GM18868 (cell line): Measurements from ENCODE around the gene DNAJC13.
"Not testable (repeated sequence)": the region's sequence is repeated elsewhere in the genome, so short reads cannot be mapped to it uniquely, and the experiment has no call there.

Source experiments
- ATAC-seq: cut with Tn5 transposase; IDR thresholded peaks from one replicate; pipeline ENCODE4 v1.9.1; 2021; ENCODE audit warnings: mild to moderate bottlenecking, moderate library complexity; ENCODE audit not compliant: unreplicated experiment

Gene DNAJC13, protein sequence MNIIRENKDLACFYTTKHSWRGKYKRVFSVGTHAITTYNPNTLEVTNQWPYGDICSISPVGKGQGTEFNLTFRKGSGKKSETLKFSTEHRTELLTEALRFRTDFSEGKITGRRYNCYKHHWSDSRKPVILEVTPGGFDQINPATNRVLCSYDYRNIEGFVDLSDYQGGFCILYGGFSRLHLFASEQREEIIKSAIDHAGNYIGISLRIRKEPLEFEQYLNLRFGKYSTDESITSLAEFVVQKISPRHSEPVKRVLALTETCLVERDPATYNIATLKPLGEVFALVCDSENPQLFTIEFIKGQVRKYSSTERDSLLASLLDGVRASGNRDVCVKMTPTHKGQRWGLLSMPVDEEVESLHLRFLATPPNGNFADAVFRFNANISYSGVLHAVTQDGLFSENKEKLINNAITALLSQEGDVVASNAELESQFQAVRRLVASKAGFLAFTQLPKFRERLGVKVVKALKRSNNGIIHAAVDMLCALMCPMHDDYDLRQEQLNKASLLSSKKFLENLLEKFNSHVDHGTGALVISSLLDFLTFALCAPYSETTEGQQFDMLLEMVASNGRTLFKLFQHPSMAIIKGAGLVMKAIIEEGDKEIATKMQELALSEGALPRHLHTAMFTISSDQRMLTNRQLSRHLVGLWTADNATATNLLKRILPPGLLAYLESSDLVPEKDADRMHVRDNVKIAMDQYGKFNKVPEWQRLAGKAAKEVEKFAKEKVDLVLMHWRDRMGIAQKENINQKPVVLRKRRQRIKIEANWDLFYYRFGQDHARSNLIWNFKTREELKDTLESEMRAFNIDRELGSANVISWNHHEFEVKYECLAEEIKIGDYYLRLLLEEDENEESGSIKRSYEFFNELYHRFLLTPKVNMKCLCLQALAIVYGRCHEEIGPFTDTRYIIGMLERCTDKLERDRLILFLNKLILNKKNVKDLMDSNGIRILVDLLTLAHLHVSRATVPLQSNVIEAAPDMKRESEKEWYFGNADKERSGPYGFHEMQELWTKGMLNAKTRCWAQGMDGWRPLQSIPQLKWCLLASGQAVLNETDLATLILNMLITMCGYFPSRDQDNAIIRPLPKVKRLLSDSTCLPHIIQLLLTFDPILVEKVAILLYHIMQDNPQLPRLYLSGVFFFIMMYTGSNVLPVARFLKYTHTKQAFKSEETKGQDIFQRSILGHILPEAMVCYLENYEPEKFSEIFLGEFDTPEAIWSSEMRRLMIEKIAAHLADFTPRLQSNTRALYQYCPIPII (N-terminal part only)

DNA sequence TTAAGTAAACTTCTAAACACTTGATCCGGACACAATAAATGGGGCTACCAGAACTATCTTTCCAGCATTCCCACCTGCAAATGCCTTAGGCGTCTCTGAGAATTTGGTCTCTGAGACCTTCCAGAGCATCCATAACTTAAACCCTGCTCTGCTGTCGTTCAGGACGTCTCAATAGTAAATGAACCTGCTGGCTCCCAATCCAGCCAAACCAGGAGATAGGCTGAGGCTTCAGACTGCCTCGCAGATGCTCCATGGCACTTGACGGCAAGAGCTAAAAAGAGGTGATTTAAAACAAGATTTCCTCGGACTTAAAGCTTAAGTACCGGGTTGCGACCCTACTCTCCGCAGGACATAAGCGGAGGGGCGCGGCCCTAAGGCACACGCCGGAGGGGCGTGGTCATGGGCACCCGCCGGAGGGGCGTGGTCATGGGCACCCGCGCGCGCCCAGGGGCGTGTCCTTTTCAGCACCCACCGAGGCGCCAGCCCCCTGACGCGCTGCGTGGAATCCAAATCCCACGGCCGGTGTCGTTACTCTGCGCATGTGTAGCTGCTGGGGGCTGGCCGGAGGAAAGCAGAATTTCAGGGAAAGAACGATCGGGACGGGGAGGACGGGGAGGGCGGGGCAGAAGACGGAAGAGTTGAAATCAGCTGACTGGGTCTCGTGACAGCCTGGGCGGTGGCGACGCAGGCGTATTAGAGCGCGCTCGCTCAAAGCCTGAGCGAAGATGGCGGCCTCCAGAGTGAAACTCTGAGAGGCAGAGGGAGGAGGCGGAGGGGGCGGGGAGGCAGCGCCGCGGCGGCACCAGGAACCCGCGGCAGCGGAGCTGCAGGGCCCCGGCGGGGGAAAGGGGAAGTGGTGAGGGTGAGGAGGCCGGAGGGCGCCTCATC lies at the start of gene DNAJC13:
TSS of gene DNAJC13 (plus strand) at position 696 of the 888 bp plus-strand sequence. CDS start 17,049 bp downstream, outside the sequence.
- peak; percentile 84 for ATAC-seq

DNA sequence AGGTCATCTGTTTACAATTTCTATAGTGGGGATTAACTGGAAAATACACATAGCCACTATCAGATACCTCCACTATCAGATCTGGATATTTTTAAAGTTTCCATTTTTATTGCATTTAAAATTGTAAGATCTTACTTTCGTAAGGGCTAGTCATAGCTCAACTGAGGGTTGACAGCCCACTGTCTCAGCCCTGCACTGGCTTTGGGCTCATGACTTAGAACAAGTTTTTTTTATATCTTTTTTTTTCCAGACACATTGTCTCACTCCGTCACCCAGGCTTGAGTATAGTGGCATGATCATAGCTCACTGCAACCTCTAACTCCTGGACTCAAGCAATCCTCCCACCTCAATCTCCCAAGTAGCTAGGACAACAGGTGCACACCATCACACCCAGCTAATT lies 48.8 kb upstream of the DNAJC13 start:
- ATAC-seq: no peak

DNA sequence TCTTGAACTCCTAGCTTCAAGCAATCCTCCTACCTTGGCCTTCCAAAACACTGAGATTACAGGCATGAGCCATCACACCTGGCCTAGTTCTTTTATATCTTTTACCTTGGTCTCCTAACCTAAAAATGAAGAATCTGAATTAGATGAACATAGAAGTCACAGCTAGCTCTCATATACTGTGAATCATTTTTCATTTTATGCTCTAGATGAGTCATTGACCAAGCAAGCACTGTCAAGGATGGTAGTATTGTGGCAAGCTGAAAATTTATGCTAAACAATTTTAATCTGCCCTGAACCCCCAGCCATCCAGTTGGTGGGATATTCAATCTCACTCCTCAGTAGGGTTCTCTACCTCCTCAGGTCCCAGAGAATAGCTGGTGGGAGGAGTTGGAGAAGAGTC lies 48.3 kb upstream of the DNAJC13 start:
- ATAC-seq: no peak

DNA sequence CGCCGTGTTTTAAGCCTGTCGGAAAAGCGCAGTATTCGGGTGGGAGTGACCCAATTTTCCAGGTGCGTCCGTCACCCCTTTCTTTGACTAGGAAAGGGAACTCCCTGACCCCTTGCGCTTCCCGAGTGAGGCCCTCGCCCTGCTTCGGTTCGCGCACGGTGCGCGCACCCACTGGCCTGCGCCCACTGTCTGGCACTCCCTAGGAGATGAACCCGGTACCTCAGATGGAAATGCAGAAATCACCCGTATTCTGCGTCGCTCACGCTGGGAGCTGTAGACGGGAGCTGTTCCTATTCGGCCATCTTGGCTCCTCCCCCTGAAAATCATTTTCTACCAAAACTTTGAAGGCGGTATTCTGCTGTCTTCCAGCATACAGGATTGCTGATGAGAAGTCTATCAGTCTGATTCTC lies 40.4 kb upstream of the DNAJC13 start:
- ATAC-seq: not testable (repeated sequence)

DNA sequence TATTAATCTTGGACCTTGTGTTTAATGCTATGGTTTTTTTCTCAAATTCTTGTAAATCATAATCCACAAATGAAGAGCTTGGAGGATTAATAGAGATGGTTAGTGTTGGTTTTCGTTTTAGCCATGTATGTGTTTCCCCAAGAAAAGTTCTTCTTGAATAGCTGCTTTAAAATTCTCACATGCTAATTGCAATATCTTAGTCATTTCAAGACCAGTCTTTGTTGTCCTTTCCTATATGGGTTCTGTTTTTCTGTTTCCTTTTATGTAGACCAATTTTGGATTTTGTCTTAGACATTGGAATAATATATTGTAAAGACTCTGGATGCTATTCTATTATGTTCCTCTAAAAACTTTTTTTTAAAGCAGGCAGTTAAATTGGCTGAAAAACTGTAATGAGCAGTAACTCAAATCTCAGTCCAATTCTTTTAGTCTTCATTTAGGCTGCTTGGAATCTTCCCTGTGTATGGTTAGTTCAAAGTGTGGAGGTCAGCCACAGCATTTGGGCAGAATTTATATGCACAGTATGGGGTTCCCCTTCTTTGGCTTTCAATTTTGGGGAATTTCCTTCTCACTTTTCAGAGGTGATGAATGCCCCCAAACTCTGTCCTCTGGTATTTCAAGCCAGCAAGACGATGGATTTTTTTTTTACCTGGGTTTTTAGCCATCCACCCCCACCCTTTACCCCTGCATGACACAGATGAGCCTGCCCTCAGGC lies 39.1 kb upstream of the DNAJC13 start:
- ATAC-seq: peak; percentile 77

DNA sequence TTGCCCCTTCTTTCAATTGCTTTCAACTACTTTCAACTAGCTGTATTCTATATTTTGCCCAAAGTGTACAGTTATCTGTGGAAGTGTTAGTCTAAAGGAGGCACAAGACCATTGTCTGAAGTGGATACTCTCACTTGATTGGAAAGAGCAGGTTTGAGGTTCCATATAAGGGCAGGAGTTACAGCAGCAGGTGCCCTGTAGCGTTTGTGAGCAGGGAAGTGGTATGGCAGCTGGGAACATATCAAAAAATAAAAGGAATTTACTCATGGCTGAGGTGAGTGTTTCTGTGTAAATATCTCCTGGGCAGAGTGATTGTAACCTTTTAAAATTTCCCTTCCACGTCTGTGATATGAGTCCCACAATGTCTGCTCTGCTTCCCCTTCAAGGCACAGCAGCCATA lies 38.5 kb upstream of the DNAJC13 start:
- ATAC-seq: peak; percentile 11

DNA sequence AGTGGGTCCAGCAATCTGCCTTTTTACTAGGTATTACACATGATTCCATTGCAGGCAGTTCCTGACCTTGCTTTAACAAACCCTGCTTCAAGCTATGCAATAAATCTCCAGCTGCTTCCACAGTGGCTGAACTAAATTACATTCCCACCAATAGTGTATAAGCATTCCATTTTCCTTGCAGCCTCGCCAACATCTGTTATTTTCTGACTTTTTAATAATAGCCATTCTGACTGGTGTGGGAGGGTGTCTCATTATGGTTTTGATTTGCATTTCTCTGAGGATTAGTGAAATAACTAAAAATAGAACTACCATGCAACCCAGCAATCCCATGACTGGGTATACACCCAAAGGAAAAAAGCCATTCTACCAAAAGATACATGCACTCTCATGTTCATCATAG lies 36.4 kb upstream of the DNAJC13 start:
- no peak for ATAC-seq

DNA sequence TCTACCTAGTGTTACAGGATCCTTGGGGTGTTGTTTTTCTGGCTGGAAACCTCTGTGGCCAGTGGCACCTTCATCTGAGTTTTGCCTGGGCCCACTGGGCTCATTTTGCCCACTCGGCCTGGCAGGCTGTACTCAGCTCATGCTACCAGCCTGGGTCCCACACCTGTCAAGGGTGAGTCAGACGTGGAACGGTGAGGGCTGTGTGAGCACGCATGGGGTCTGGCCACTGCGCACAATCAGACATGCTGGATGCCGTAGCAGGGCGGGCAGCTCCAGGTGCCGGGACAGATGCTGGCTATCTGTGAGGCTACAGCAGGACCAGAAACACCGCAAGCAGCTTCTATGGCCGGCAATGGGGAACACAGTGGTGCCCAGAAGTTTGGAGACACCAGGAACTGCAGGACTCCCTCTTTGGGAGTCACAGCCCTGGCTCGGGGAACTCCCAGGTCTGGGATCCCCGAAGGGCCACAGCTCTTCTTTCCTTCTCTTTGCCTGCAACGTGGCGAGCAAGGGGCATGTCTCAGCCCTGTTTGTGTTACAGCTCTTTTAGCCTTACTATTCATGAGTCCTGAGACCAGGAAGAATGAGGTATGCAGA lies 35.9 kb upstream of the DNAJC13 start:
- no peak for ATAC-seq

DNA sequence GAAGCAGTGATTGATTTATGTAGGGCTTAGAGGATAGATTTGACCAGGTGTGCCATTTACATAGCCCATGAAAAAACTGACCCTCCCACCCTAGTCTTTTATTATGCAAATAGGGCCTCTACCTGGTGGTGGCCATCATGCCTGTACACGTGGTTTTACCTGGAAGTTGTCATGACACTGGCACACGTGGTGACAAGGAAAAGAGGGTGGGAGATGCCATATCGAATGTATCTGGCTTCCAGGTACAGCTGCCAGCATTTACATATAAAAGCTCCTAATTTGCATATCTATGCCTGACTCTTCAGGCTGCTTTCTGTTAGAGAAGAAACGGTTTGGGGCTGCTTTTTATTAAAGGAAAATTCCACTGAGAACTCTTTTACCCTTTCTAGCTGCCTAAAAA lies 35.0 kb upstream of the DNAJC13 start:
- ATAC-seq: no peak

DNA sequence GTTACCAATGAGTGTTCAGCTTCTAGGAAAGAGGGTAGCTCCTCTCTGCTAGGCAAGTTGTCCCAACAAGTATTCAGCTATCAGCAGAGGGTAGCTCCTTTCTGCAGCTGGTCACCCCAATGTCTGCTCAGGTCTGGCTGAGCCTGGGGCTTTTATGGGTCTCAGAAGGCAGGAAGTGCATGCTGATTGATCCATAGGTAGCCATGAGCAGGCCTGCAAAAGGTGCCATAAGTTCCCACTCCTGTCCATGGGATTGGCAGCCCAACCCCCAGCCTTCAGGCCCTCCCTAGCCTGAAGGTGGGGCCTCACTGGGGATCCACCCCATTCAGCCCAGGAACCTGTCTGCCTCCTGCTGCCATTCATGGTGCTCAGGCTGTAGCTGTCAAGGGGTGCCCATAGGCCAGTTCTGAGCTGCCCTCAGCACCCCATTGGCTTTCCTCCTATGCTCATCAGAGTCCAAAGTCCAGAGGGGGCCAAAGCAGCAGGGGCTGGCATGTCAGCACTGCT lies 34.6 kb upstream of the DNAJC13 start:
- no peak for ATAC-seq

DNA sequence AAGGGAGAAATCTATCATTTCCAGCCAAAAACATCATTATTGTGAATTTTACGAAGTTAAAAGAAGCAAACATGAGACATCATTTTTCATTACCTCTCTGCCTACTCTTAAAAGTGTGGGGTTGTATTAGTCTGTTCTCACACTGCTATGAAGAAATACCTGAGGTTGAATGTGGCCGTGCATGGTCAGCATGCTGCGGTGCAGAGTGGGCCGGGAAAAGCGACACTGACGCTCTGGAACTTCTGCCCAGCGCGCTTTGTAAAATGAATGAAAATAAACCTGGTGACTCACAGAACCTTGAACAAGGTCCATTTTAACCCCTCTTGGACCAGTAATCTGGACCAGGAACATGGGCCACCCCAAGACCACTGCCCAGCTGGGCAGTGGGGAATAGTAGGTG lies 31.0 kb upstream of the DNAJC13 start:
- no peak for ATAC-seq

DNA sequence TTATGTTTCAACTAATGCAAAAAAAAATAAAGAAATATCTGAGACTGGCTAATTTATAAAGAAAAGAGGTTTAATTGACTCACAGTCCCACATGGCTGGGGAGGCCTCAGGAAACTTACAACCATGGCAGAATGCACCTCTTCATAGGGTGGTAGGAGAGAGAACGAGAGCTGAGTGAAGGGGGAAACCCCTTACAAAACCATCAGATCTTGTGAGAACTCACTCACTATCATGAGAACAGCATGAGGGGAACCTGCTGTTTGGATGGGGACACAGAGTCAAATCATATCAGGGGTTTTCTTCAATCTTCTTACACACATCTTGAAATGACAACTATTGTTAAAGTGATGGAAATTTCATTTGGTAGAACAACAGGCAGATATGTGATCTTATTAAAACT lies 24.6 kb upstream of the DNAJC13 start:
- peak; percentile 90 for ATAC-seq

DNA sequence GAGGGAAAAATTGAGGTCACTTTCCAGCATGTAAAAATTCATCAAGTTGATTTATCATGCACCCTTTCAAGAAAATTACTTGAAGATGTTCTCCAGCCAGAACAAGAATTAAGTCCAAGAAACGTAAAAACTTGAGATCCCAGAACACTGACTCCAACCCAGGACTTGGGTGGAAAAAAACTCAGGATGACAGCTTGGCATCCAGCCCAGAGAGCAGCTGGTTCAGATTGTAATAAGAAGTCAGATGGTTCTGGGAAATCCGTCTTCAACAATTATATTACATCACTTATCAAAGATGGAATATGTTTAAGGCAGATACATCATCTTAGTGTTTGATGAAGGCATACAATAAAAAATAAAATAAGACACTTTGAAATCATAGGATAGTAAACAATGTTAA lies 23.0 kb upstream of the DNAJC13 start:
- ATAC-seq: no peak

DNA sequence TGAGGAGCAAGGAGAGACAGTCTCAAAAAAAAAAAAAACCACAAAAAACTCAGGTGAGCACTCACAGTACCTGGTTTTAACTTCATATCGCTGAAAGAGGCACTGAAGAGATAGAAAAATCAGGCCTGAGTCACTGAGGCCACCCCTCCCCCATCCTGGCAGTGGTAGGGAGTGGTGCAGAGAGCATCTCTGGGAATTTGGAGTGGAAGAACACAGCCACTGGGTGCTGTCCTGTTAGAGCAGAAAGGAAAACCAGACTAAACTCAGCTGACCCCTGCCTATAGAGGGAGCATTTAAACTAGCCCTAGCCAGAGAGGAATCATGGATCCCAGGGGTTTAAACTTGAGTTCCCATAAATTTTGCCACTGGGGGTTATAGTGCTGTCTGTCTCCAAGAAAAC lies 22.2 kb upstream of the DNAJC13 start:
- ATAC-seq: no peak

DNA sequence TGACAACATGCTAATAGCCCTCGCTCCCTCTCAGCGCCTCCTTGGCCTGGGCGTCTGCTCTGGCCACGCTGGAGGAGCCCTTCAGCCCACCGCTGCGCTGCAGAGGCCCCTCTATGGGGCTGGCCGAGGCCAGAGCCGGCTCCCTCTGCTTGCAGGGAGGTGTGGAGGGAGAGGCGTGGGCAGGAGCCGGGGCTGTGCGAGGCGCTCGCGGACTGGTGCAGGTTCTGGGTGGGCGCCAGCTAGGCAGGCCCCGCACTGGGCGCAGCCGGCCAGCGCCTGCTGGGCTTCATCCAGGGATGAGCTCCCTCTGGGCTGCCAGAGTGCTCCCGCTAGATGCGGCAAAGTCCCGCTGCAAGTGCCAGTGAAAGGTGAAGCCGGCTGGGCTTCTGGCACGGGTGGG lies 21.0 kb upstream of the DNAJC13 start:
- no peak for ATAC-seq

DNA sequence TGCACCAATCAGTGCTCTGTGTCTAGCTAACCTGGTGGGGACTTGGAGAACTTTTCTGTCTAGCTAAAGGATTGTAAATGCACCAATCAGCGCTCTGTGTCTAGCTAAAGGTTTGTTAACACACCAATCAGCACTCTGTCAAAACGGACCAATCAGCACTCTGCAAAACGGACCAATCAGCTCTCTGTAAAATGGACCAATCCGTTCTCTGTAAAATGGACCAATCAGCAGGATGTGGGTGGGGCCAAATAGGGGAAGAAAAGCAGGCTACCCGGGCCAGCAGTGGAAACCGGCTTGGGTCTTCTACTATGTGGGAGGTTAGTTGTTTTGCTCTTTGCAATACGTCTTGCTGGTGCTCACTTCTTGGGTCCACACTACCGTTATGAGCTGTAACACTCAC lies 20.5 kb upstream of the DNAJC13 start:
- not testable (repeated sequence) for ATAC-seq

DNA sequence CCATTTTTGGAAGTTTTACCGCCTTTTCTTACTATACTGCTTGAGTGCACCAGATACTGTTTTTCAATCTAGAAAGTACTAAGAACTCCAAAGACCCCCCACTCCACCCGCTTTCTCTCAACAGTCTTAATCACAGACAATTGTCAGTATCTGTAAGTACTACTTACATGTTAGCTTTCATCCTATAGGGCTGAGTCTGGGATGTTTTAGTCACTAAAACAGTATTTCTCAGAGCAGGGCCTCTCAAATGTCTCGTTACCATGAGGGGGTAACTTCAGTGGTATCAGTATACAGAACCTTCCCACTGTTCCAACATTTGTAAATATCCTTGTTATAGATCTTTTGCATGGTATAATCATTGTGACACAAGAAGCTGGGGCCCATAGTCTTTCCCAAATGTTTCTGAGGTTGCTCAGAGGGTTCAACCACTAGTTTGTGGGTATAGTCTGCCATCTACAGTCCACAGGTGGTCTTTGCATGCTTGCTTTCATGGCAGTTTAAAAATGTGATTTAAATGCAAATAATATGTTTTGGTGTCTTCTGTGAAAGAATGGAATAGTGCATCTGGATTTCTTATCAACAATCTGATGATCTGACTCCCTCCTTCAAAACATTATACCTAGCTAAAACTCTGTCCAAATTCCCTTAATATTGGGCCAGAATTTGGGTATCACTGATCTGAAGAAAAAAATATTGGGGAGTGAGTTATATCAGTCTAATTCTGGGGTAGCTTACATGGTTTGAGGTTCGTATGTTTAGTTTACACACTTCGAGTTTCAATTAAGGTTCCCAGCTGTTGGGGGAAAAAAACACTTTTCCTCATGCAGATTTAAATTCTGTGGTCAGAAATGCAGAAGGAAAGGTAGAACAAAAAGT lies 18.0 kb upstream of the DNAJC13 start:
- ATAC-seq: peak; percentile 86

DNA sequence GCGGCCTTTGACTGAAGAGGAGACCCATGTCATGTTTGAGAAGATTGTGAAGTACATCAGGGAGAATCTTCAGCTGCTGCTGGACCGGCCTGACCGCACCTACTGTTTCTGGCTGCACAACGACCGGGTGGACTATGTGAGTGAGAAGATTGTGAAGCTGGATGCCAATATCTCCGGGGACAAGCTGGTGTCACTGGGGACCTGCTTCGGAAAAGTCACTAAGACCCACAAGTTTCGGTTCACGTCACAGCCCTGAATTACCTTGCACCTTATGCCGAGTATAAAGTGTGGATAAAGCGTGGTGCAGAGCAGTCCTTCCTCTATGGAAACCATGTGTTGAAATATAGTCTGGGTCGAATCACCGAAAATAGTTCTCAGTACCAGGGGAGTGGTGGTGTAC lies 16.0 kb upstream of the DNAJC13 start:
- ATAC-seq: no peak
